HepG2 (cell line): ENCODE data around the gene DOHH. TPM values are rescaled to one million over a fixed set of nuclear protein-coding genes. Genes with fewer than 3 reads are reported as not detected.

Experiments used
- AHR ChIP-seq: IDR thresholded peaks from 2 replicates; pipeline ENCODE4 v1.6.1; 2018; ENCODE audit warnings: missing genetic modification reagents, missing compliant biosample characterization
- EP300 ChIP-seq, 3 experiments: sonication (generic) in 1 of 3; formaldehyde crosslinking in 1 of 3; IDR thresholded peaks; 2 replicates each; pipeline versions ENCODE4 v1.5.1 to v1.6.1; 2011 to 2020; ENCODE audit warnings: low read depth in 2 of 3, low read length in 2 of 3, borderline replicate concordance in 1 of 3, improper control_type of control experiment in 1 of 3, mild to moderate bottlenecking in 1 of 3, missing genetic modification reagents in 1 of 3, moderate library complexity in 1 of 3
- FOXO1 ChIP-seq: sonication (generic); formaldehyde crosslinking; IDR thresholded peaks from 2 replicates; pipeline ENCODE4 v1.4.0; 2020; ENCODE audit warnings: missing genetic modification reagents
- HOXA5 ChIP-seq: sonication (generic); formaldehyde crosslinking; IDR thresholded peaks from 2 replicates; pipeline ENCODE4 v1.4.0; 2020; ENCODE audit warnings: missing genetic modification reagents
- HOXA9 ChIP-seq: sonication (generic); formaldehyde crosslinking; IDR thresholded peaks from 2 replicates; pipeline ENCODE4 v1.8.1; 2022; ENCODE audit warnings: missing genetic modification reagents, mild to moderate bottlenecking, moderate library complexity, borderline replicate concordance
- PAX8 ChIP-seq: sonication (generic); formaldehyde crosslinking; IDR thresholded peaks from 2 replicates; pipeline ENCODE4 v1.8.0; 2022; ENCODE audit warnings: mild to moderate bottlenecking, missing genetic modification reagents, borderline replicate concordance
- RELA ChIP-seq: sonication (generic); formaldehyde crosslinking; IDR thresholded peaks from 2 replicates; pipeline ENCODE4 v1.4.0; 2020; ENCODE audit warnings: missing genetic modification reagents
- RORA ChIP-seq: sonication (generic); formaldehyde crosslinking; IDR thresholded peaks from 2 replicates; pipeline ENCODE4 v1.5.0; 2020; ENCODE audit warnings: mild to moderate bottlenecking, missing genetic modification reagents, moderate library complexity
- TAF15 ChIP-seq: fragments of 200-400 bp; formaldehyde crosslinking; IDR thresholded peaks from one replicate; pipeline ENCODE4 v1.6.1; 2018; ENCODE audit warnings: mild to moderate bottlenecking, low read depth, low read length; ENCODE audit not compliant: poor library complexity, severe bottlenecking
- ZFP36L2 ChIP-seq: sonication (generic); formaldehyde crosslinking; IDR thresholded peaks from 2 replicates; pipeline ENCODE4 v1.4.0; 2020; ENCODE audit warnings: missing genetic modification reagents
- ZNF263 ChIP-seq: sonication (generic); formaldehyde crosslinking; IDR thresholded peaks from 2 replicates; pipeline ENCODE4 v1.4.0; 2020; ENCODE audit warnings: missing genetic modification reagents
- ZNF331 ChIP-seq: sonication (generic); formaldehyde crosslinking; IDR thresholded peaks from 2 replicates; pipeline ENCODE4 v1.4.0; 2020; ENCODE audit warnings: missing genetic modification reagents
- ZNF367 ChIP-seq: sonication (generic); formaldehyde crosslinking; IDR thresholded peaks from 2 replicates; pipeline ENCODE4 v1.4.0; 2020; ENCODE audit warnings: missing genetic modification reagents, borderline replicate concordance
- ZNF562 ChIP-seq: sonication (generic); formaldehyde crosslinking; IDR thresholded peaks from 2 replicates; pipeline ENCODE4 v1.8.0; 2022; ENCODE audit warnings: missing genetic modification reagents, borderline replicate concordance
- ZNF614 ChIP-seq: IDR thresholded peaks from 2 replicates; pipeline ENCODE4 v1.6.1; 2018; ENCODE audit warnings: missing biosample characterization, missing genetic modification reagents, inconsistent platforms, borderline replicate concordance
- polyA plus RNA-seq, 8 experiments: library from polyadenylated mRNA; depleted of rRNA in 3 of 8; stranded (reverse) in 7 of 8; unstranded in 1 of 8; fragments of >200 nt; fragmentation: Illumina TruSeq in 4 of 8; extraction: Trizol in 4 of 8; gene quantifications; 2 replicates each; pipeline versions ENCODE4 v1.2.1 to v1.2.3, GENCODE V29; 2011 to 2016; ENCODE audit warnings: low read depth in 4 of 8, missing spikeins in 1 of 8, mixed read lengths in 1 of 8; ENCODE audit not compliant: insufficient read depth in 1 of 8
- total RNA-seq, 5 experiments: library from RNA; depleted of rRNA; stranded (reverse); fragments of >200 nt; fragmentation: Illumina TruSeq; extraction: Trizol; gene quantifications; 2 replicates each; pipeline ENCODE4 v1.2.3, GENCODE V29; 2016; ENCODE audit warnings: low read depth in 1 of 5
- TF ChIP-seq, protein P1 (sequence below): sonication (generic); formaldehyde crosslinking; IDR thresholded peaks from 2 replicates; pipeline ENCODE4 v1.5.0; 2020; ENCODE audit warnings: mild to moderate bottlenecking, missing genetic modification reagents
- TF ChIP-seq, protein P2 (sequence below): IDR thresholded peaks from 2 replicates; pipeline ENCODE4 v1.6.1; 2012; ENCODE audit warnings: low read depth, low read length, improper control_type of control experiment
- TF ChIP-seq, protein P3 (sequence below): sonication (generic); formaldehyde crosslinking; IDR thresholded peaks from 2 replicates; pipeline ENCODE4 v1.5.0; 2020; ENCODE audit warnings: mild to moderate bottlenecking, missing genetic modification reagents
- TF ChIP-seq, protein P4 (sequence below): sonication (generic); formaldehyde crosslinking; IDR thresholded peaks from 2 replicates; pipeline ENCODE4 v1.4.0; 2020; ENCODE audit warnings: low read depth, mild to moderate bottlenecking, missing genetic modification reagents
- TF ChIP-seq, protein P5 (sequence below): IDR thresholded peaks from 2 replicates; pipeline ENCODE4 v1.6.1; 2016; ENCODE audit warnings: control low read depth

DOHH gene
- total and polyA plus RNA-seq, 2 of the 13 experiments (the other 11 are each of a cell fraction or from before 2014, with no cell fraction given): 3.5 to 13.7 TPM

DNA sequence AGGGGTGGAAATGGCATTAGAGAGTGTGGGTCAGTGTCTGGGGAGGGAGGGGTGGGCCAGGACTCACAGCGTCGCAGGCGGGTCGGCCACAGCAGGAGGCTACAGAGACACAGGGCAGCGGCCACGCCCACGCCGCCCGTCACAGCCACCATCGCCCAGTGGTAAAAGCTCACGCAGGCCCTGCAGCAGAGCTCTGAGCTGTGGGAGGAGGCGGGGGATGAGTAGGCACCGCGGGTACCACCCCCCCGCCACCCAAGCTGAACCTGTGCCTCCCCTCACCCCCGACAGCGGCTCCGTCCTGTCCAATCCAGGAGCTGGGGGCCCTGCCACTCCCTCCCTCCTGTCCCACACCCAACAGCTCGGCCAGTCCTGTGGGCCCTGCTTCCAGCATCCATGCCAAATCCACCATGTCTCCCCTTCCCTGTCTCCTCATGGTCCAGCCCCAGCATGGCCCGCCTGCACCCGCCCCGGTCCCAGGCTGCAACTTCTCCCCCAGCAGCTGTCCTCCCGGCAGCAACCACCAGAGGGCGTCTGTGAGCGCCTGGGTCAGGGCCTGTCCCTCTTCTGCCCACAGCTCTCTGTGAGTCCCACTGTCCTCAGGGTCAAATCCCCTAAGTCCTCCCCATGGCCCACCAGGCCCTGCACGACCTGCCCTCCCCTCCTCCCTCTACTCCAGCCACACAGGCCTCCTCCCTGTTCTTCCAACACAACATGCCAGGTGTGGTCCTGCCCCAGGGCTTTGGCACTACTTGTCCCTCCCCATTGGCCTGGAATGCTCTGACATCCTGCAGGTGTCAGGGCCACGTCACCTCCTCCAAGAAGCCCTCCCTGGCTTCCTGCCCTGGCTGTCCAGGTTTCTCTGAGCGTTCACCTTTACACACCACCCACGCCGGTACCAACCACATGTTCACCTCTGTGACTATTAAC lies 44.5 kb upstream of the DOHH start (continued):
- TF ChIP-seq, protein P1, sequence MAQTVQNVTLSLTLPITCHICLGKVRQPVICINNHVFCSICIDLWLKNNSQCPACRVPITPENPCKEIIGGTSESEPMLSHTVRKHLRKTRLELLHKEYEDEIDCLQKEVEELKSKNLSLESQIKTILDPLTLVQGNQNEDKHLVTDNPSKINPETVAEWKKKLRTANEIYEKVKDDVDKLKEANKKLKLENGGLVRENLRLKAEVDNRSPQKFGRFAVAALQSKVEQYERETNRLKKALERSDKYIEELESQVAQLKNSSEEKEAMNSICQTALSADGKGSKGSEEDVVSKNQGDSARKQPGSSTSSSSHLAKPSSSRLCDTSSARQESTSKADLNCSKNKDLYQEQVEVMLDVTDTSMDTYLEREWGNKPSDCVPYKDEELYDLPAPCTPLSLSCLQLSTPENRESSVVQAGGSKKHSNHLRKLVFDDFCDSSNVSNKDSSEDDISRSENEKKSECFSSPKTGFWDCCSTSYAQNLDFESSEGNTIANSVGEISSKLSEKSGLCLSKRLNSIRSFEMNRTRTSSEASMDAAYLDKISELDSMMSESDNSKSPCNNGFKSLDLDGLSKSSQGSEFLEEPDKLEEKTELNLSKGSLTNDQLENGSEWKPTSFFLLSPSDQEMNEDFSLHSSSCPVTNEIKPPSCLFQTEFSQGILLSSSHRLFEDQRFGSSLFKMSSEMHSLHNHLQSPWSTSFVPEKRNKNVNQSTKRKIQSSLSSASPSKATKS: no peak
- no peak for TF ChIP-seq PAX8
- TF ChIP-seq, protein P2, sequence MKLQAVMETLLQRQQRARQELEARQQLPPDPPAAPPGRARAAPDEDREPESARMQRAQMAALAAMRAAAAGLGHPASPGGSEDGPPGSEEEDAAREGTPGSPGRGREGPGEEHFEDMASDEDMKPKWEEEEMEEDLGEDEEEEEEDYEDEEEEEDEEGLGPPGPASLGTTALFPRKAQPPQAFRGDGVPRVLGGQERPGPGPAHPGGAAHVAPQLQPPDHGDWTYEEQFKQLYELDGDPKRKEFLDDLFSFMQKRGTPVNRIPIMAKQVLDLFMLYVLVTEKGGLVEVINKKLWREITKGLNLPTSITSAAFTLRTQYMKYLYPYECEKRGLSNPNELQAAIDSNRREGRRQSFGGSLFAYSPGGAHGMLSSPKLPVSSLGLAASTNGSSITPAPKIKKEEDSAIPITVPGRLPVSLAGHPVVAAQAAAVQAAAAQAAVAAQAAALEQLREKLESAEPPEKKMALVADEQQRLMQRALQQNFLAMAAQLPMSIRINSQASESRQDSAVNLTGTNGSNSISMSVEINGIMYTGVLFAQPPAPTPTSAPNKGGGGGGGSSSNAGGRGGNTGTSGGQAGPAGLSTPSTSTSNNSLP: no peak
- TF ChIP-seq, protein P3, sequence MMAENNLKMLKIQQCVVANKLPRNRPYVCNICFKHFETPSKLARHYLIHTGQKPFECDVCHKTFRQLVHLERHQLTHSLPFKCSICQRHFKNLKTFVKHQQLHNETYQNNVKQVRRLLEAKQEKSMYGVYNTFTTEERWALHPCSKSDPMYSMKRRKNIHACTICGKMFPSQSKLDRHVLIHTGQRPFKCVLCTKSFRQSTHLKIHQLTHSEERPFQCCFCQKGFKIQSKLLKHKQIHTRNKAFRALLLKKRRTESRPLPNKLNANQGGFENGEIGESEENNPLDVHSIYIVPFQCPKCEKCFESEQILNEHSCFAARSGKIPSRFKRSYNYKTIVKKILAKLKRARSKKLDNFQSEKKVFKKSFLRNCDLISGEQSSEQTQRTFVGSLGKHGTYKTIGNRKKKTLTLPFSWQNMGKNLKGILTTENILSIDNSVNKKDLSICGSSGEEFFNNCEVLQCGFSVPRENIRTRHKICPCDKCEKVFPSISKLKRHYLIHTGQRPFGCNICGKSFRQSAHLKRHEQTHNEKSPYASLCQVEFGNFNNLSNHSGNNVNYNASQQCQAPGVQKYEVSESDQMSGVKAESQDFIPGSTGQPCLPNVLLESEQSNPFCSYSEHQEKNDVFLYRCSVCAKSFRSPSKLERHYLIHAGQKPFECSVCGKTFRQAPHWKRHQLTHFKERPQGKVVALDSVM (CRISPR knock-in tag): no peak
- no peak for TF ChIP-seq ZNF331 (CRISPR knock-in tag)
- TF ChIP-seq TAF15: no peak
- no peak for TF ChIP-seq AHR (CRISPR knock-in tag)
- TF ChIP-seq ZNF562 (CRISPR knock-in tag): no peak
- TF ChIP-seq EP300 (IDR thresholded peaks at IDR 0.05; ENCODE audit: low read depth in 2 of 2, low read length in 2 of 2): no peak
- TF ChIP-seq EP300 (CRISPR knock-in tag; IDR thresholded peaks at IDR 0.05; ENCODE audit: borderline replicate concordance): no peak
- no peak for TF ChIP-seq ZNF614 (CRISPR knock-in tag)
- TF ChIP-seq RORA: no peak
- peak; percentile 86 for TF ChIP-seq ZNF263 (CRISPR knock-in tag)
- TF ChIP-seq ZFP36L2 (CRISPR knock-in tag): no peak
- TF ChIP-seq ZNF367 (CRISPR knock-in tag): no peak
- TF ChIP-seq HOXA5 (CRISPR knock-in tag): no peak
- TF ChIP-seq, protein P4, sequence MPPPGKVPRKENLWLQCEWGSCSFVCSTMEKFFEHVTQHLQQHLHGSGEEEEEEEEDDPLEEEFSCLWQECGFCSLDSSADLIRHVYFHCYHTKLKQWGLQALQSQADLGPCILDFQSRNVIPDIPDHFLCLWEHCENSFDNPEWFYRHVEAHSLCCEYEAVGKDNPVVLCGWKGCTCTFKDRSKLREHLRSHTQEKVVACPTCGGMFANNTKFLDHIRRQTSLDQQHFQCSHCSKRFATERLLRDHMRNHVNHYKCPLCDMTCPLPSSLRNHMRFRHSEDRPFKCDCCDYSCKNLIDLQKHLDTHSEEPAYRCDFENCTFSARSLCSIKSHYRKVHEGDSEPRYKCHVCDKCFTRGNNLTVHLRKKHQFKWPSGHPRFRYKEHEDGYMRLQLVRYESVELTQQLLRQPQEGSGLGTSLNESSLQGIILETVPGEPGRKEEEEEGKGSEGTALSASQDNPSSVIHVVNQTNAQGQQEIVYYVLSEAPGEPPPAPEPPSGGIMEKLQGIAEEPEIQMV: no peak
- 0 out of 2 replicates have a peak, but pooled peaks have one; percentile 28 for TF ChIP-seq RELA (CRISPR knock-in tag)
- TF ChIP-seq, protein P5, sequence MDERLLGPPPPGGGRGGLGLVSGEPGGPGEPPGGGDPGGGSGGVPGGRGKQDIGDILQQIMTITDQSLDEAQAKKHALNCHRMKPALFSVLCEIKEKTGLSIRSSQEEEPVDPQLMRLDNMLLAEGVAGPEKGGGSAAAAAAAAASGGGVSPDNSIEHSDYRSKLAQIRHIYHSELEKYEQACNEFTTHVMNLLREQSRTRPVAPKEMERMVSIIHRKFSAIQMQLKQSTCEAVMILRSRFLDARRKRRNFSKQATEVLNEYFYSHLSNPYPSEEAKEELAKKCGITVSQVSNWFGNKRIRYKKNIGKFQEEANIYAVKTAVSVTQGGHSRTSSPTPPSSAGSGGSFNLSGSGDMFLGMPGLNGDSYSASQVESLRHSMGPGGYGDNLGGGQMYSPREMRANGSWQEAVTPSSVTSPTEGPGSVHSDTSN (CRISPR knock-in tag): no peak
- TF ChIP-seq HOXA9: no peak
- TF ChIP-seq FOXO1 (CRISPR knock-in tag): no peak
